Erythroblast (primary cell): ENCODE data around the gene ICOSLG.
"Not testable (repeated sequence)": the region's sequence is repeated elsewhere in the genome, so short reads cannot be mapped to it uniquely, and the experiment has no call there.

Experiments used
- DNase-seq, 2 experiments: peaks; one replicate each; lab custom pipeline; 2025; lab: John Stamatoyannopoulos, UW
- GATA1 ChIP-seq: IDR thresholded peaks from 2 replicates; pipeline ENCODE4 v1.6.1; 2011; ENCODE audit warnings: low read depth, mild to moderate bottlenecking, control low read depth, low read length, moderate library complexity
- POLR2A ChIP-seq: IDR thresholded peaks from 2 replicates; pipeline ENCODE4 v1.6.1; 2011; ENCODE audit warnings: mild to moderate bottlenecking, low read length

Gene ICOSLG

DNA sequence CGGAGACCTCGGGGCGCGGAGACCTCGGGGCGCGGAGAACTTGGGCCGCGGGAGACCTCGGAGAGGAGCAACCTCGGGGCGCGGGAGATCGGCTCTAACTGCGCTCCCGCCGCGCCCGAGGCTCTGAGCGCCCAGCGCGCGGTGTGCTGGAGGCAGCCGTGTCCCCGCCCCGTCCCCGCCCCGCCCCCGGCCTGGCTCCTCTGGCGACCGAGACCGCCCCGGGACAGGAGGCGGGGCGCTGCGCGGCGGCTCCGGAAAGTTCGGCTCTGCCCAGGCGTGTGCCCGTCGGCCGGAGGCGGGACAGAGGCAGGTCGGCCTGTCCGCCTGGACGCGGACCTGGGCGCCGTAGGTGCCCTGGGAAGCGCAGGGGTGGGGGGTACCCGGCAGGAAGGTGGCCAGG, at the start of gene ICOSLG:
Gene ICOSLG (minus strand): TSS at position 102 of the 400 bp plus-strand sequence. CDS start 126 bp downstream, outside the sequence.
- not testable (repeated sequence) for DNase-seq

- no peak for DNase-seq
- TF ChIP-seq POLR2A (no peak), GATA1 (no peak)
Measured at GRCh38 chr21:44289381-44290010, 48.8 kb upstream of the ICOSLG start.

GRCh38 chr21:44288251-44289110, 47.7 kb upstream of the ICOSLG start:
- TF ChIP-seq GATA1 (no peak), POLR2A (no peak)
- no peak for DNase-seq

DNA sequence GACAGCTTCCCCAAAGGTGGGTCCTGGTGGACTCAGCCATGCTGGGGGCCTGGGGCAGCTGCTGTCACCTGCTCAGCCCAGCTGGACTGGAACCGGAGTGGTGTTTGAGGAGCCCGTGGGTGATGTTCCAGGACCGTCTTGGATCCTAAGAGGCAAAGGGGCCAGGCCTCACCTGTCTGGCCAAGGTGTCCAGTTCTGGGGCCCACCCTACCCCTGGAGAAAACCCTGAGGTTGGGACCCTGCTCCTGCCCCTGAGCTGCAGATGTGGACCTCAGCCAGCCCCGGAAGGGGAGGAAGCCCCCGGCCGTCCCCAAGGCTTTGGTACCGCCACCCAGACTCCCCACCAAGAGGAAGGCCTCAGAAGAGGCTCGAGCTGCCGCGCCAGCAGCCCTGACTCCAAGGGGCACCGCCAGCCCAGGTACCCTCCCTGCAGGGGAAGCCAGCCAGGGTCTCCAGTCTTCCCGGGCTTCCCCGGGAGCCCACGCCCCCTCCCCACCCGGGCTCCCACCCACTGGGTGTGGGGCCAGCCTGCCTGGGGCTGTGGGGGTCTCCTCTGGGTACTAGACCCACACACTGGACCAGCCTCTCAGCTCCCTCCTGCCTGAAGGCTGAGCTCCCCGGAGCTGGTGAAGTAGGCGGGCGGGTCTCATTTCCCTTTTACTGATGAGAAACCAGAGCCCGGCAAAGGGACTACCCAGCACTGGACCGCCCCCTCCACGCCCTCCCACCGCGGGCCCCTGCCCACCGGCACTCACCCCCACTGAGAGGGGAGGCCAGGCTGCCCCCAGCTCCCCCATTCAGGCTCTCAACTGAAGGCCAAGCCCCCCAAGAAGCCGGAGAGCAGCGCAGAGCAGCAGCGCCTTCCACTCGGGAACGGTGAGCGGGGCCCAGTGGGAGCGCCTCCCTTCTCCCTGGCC, 46.2 kb upstream of the ICOSLG start:
- no peak for TF ChIP-seq POLR2A
- no peak for TF ChIP-seq GATA1
- no peak for DNase-seq

DNA sequence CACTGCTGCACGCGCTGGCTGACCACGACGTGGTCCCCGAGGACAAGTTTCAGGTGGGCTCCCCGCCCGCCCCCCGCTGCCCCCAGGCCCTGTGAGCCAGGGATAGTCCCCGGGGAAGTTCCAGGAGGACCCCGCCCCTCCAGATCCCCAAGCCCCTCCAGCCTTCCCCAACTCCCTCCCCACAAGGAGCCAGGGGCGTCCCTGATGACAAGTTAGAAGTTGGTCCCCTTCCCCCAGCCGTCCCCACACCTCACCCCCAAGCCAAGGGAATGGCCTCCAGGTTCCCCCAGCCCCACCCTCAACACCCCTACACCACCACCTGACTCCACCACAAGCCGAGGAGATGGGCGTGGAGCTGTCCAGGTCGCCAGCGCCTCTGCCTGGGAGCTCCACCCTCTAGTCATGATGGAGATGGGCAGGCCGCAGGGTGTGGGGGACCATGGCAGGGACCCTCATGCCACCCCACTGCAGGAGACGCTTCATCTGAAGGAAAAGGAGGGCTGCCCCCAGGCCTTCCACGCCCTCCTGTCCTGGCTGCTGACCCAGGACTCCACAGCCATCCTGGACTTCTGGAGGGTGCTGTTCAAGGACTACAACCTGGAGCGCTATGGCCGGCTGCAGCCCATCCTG, 45.5 kb upstream of the ICOSLG start:
- DNase-seq, result no peak
- TF ChIP-seq POLR2A (no peak), GATA1 (no peak)

GRCh38 chr21:44285138-44285992, 44.6 kb upstream of the ICOSLG start, which contains the start of gene AIRE:
TSS of gene AIRE (plus strand) at chr21:44285876. CDS start at chr21:44286007, 131 bp downstream.
- TF ChIP-seq POLR2A (no peak), GATA1 (no peak)
- no peak for DNase-seq

DNA sequence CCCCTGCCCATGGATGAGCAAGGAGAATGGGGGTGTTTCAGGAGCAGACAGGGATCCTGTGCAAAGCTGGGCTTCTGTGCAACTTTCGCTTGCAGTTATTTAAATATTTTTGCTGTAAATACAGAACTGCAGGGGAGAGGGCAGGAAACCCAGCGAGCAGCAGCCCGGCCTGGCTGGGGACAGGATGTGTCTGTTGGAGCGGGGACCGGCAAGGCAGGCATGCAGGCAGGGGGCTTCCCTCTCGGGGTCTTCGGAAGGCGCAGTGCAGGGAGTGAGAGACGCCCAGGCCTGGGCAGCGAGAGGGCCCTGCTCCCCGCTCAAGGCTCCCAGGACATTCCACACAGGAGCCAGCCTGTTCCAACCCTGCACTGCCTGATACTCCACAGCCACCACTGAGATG, 43.2 kb upstream of the ICOSLG start:
- no peak for DNase-seq
- TF ChIP-seq POLR2A (no peak), GATA1 (no peak)

DNA sequence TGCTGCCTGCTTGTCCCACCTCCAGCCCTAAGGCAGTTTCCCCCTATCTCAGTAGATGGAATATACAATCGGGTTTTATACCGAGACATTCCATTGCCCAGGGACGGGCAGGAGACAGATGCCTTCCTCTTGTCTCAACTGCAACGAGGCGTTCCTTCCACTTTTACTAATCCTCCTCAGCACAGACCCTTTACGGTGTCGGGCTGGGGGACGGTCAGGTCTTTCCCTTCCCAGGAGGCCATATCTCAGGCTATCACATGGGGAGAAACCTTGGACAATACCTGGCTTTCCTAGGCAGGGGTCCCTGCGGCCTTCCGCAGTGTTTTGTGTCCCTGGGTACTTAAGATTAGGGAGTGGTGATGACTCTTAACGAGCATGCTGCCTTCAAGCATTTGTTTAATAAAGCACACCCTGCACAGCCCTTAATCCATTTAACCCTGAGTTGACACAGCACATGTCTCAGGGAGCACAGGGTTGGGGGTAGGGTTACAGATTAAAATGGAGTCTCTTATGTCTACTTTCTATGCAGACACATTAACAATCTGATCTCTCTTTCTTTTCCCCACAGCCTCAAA, 42.6 kb upstream of the ICOSLG start:
- not testable (repeated sequence) for DNase-seq

GRCh38 chr21:44282370-44282769, 41.6 kb upstream of the ICOSLG start:
- TF ChIP-seq POLR2A, result no peak
- no peak for TF ChIP-seq GATA1
- DNase-seq, result no peak

DNA sequence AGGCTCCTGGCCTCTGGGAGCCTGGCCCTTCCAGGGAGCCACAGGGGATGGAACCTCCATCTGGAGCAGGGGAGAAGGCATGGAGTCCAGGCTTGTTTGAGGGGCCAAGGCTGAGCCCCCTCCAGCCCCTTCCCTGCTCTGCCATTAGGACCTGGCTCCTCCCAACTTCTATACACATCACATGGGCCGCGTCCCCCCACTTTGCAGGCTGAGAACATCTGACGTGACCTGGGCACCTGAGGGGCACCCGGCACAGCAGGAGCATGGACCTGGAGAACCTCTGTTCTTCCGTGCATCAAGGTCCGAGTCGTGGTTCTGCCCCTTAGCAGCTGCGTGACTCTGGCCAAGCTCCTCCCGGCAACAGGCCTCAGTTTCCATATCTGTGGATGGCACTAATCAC, 41.1 kb upstream of the ICOSLG start:
- no peak for DNase-seq
- TF ChIP-seq GATA1, result no peak
- TF ChIP-seq POLR2A, result no peak

DNA sequence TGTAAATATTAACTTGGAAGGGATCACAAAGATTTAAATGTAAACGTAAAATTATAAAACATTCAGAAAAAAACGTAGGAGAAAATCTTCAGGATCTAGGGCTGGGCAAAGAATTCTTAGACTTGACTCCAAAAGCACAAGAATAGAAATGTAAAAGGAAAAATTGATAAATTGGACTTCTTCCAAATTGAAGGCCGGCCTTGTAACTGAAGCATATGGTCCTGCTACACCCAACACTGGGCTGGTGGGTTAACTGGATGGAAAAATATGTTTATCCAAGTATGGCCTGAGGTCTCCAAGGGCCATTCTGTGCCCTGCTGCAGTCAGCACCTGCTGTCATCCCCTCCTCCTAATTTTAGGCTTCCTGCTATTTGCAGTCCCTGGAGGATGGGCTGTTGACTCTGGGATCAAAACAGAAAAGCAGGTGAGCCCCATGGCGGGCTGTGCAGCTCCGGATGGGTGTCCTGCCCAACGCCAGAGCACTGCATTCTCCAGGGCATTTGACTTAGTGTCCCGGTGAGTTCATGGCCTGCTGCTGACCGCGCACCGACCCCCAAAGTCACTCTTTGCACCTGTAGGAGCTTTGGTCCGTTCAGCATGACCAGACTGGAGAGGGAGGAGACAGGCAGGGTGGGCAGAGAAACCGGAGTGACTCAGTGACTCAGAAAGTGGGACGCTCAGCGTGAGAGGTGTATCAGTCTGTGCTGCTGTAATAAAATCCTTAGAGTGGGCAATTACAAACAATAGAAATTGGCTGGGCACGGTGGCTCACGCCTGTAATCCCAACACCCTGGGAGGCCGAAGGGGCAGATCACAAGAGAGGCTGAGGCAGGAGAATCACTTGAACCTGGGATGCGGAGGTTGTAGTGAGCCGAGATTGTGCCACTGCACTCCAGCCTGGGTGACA, 38.9 kb upstream of the ICOSLG start:
- DNase-seq, result no peak

More for the DNA sequence above, 38.9 kb upstream of the ICOSLG start:
- TF ChIP-seq POLR2A (no peak), GATA1 (no peak)
